ENCODE data around the gene OR6K2. TPM values are rescaled to one million over a fixed set of nuclear protein-coding genes. Genes with fewer than 3 reads are reported as not detected.
"Not testable (repeated sequence)": the region's sequence is repeated elsewhere in the genome, so short reads cannot be mapped to it uniquely, and the experiment has no call there.

OR6K2 gene
- total RNA-seq, 4 donors from 2014 or later, result not detected

GRCh38 chr1:158691907-158692306, 8.5 kb downstream of the OR6K2 start:
- Histone ChIP-seq H3K4me3 (no peak overlapping the region), H3K27me3 (no peaks in the 10 kb centered on the region), H3K9me3 (no peaks in the 10 kb centered on the region), H3K36me3 (no peaks in the 10 kb centered on the region), H3K27ac (no peak overlapping the region), H3K4me1 (no peaks in the 10 kb centered on the region)
- TF ChIP-seq, protein P1, sequence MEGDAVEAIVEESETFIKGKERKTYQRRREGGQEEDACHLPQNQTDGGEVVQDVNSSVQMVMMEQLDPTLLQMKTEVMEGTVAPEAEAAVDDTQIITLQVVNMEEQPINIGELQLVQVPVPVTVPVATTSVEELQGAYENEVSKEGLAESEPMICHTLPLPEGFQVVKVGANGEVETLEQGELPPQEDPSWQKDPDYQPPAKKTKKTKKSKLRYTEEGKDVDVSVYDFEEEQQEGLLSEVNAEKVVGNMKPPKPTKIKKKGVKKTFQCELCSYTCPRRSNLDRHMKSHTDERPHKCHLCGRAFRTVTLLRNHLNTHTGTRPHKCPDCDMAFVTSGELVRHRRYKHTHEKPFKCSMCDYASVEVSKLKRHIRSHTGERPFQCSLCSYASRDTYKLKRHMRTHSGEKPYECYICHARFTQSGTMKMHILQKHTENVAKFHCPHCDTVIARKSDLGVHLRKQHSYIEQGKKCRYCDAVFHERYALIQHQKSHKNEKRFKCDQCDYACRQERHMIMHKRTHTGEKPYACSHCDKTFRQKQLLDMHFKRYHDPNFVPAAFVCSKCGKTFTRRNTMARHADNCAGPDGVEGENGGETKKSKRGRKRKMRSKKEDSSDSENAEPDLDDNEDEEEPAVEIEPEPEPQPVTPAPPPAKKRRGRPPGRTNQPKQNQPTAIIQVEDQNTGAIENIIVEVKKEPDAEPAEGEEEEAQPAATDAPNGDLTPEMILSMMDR (IDR thresholded peaks at IDR 0.05), result no peak
- TF ChIP-seq POLR2A (IDR thresholded peaks at IDR 0.05), result no peak
- no peak for DNase-seq

GRCh38 chr1:158691149-158691548, 9.3 kb downstream of the OR6K2 start:
- not testable (repeated sequence) for H3K27ac ChIP-seq, H3K9me3 ChIP-seq, H3K4me3 ChIP-seq, H3K27me3 ChIP-seq, H3K4me1 ChIP-seq, H3K36me3 ChIP-seq, DNase-seq

DNA sequence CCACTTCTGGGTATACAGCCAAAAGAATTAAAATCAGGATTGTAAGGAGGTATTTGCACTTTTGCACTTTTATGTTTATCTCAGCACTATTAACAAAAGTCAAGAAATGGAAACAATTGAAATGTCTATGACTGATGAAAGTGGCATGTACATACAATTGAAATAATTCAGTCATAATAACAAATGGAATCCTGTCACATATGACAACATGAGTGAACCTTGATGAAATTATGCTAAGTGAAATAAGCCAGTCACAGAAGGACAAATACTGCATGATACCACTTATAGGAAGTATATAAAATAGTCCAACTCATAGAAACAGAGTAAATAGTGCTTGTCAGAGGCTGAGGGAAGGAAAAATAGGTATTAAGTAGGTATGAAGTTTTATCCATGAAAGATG, 10.6 kb downstream of the OR6K2 start:
- no peak for DNase-seq
- H3K9me3 ChIP-seq, result no peaks in the 10 kb centered on the region
- H3K27ac ChIP-seq, result no peak overlapping the region
- H3K36me3 ChIP-seq, result no peaks in the 10 kb centered on the region
- TF ChIP-seq, protein P1 (IDR thresholded peaks at IDR 0.05), result no peak
- TF ChIP-seq POLR2A (IDR thresholded peaks at IDR 0.05), result no peak
- H3K4me3 ChIP-seq, result no peak overlapping the region
- no peaks in the 10 kb centered on the region for H3K27me3 ChIP-seq
- no peaks in the 10 kb centered on the region for H3K4me1 ChIP-seq

DNA sequence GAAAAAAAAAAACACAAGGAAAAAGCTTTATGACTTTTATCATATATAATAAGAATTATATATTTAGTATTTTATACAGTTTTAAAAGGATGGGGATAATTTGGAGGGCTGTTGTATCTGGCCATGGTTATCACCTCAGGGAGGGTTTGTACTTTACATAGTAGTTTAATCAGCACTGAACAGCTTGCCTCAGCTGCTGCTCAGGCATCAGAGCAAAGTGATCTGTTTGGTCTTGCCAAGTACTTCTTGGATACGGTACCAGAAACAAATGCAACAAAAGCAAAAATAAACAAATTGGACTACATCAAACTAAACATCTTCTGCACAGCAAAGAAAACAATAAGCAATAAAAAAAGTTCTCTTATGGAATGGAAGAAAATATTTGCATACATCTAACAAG, 11.3 kb downstream of the OR6K2 start:
- TF ChIP-seq POLR2A (IDR thresholded peaks at IDR 0.05), result no peak
- TF ChIP-seq, protein P1 (IDR thresholded peaks at IDR 0.05), result no peak
- Histone ChIP-seq H3K4me3 (no peak overlapping the region), H3K4me1 (no peaks in the 10 kb centered on the region), H3K27me3 (no peaks in the 10 kb centered on the region), H3K9me3 (no peaks in the 10 kb centered on the region), H3K36me3 (no peaks in the 10 kb centered on the region), H3K27ac (no peak overlapping the region)
- DNase-seq, result no peak

DNA sequence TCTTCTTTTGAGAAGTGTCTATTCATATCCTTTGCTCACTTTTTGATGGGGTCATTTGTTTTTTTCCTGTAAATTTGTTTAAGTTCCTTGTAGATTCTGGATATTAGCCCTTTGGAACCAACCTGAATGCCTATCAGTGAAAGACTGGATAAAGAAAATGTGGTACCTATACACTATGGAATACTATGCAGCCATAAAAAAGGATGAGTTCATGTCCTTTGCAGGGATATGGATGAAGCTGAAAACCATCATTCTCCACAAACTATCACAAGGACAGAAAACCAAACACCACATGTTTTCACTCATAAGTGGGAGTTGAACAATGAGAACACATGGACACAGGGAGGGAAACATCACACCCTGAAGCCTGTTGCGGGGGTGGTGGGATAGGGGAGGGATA, 12.1 kb downstream of the OR6K2 start:
- H3K27me3 ChIP-seq, H3K36me3 ChIP-seq, H3K4me1 ChIP-seq, H3K9me3 ChIP-seq, H3K4me3 ChIP-seq, DNase-seq, H3K27ac ChIP-seq: not testable (repeated sequence)

- H3K4me3 ChIP-seq, result no peak overlapping the region
- no peaks in the 10 kb centered on the region for H3K36me3 ChIP-seq
- H3K4me1 ChIP-seq, result no peaks in the 10 kb centered on the region
- no peak for DNase-seq
- H3K27ac ChIP-seq, result no peak overlapping the region
- H3K27me3 ChIP-seq, result no peaks in the 10 kb centered on the region
- TF ChIP-seq, protein P1 (IDR thresholded peaks at IDR 0.05), result no peak
- H3K9me3 ChIP-seq, result no peaks in the 10 kb centered on the region
Observed at GRCh38 chr1:158687037-158687436, 13.4 kb downstream of the OR6K2 start.
